Peyer's patch (tissue), 4 donors: ENCODE results near the gene CCR2. TPM values are rescaled to one million over a fixed set of nuclear protein-coding genes. Genes with fewer than 3 reads are reported as not detected.
A peak's percentile ranks its signal among the peaks of the same experiment; 100 is the strongest.

ENCODE experiments used
- DNase-seq, 3 donors: peaks; one replicate each; pipeline ENCODE4 v3.0.0-alpha.2; 2017 to 2019
- H3K27ac ChIP-seq, 4 donors: fragments of 200-600 bp; sonication (generic); one replicate each; pipeline ENCODE4 v1.5.1; 2016 to 2019
- H3K27me3 ChIP-seq, 2 donors: fragments of 200-600 bp; sonication (generic); one replicate each; pipeline ENCODE4 v1.5.1; 2019
- H3K36me3 ChIP-seq, 3 donors: fragments of 200-600 bp; sonication (generic); one replicate each; pipeline ENCODE4 v1.5.1; 2016 to 2019
- H3K4me1 ChIP-seq, 4 donors: fragments of 200-600 bp; sonication (generic); one replicate each; pipeline ENCODE4 v1.5.1; 2016 to 2019
- H3K4me3 ChIP-seq, 4 donors: fragments of 200-600 bp; sonication (generic); 1 replicate in 3 of 4; 2 replicates in 1 of 4; pipeline ENCODE4 v1.5.1; 2016 to 2019; ENCODE audit warnings: mild to moderate bottlenecking in 1 of 4
- H3K9me3 ChIP-seq, 4 donors: fragments of 200-600 bp; sonication (generic); one replicate each; pipeline ENCODE4 v1.5.1; 2016 to 2019; ENCODE audit warnings: mild to moderate bottlenecking in 1 of 4
- POLR2A ChIP-seq, 2 donors: fragments of 450-650 bp; IDR thresholded peaks; one replicate each; pipeline ENCODE4 v1.5.1; 2017; ENCODE audit warnings: antibody characterized with exemption in 2 of 2, mild to moderate bottlenecking in 2 of 2, moderate library complexity in 2 of 2
- total RNA-seq, 4 donors: library from RNA; depleted of rRNA; stranded (reverse); fragments of >200 nt; gene quantifications; one replicate each; pipeline ENCODE4 v1.1.0, GENCODE V29; 2016
- TF ChIP-seq, protein P1 (sequence below), 6 experiments: fragments of 450-650 bp in 4 of 6; fragments of 200-600 bp in 2 of 6; sonication (generic) in 1 of 6; IDR thresholded peaks; one replicate each; pipeline ENCODE4 v1.5.1; 2017 to 2019; ENCODE audit warnings: antibody characterized with exemption in 6 of 6, mild to moderate bottlenecking in 3 of 6, moderate library complexity in 1 of 6

The CCR2 gene
- total RNA-seq, 4 donors from 2014 or later, result 0.70 to 4.1 (median 0.80) TPM; not detected in 1

DNA sequence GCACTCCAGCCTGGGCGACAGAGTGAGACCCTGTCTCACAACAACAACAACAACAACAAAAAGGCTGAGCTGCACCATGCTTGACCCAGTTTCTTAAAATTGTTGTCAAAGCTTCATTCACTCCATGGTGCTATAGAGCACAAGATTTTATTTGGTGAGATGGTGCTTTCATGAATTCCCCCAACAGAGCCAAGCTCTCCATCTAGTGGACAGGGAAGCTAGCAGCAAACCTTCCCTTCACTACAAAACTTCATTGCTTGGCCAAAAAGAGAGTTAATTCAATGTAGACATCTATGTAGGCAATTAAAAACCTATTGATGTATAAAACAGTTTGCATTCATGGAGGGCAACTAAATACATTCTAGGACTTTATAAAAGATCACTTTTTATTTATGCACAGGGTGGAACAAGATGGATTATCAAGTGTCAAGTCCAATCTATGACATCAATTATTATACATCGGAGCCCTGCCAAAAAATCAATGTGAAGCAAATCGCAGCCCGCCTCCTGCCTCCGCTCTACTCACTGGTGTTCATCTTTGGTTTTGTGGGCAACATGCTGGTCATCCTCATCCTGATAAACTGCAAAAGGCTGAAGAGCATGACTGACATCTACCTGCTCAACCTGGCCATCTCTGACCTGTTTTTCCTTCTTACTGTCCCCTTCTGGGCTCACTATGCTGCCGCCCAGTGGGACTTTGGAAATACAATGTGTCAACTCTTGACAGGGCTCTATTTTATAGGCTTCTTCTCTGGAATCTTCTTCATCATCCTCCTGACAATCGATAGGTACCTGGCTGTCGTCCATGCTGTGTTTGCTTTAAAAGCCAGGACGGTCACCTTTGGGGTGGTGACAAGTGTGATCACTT lies 18.8 kb downstream of the CCR2 start:
- Histone ChIP-seq H3K36me3 (no peaks in the 10 kb centered on the region), H3K4me3 (peak overlapping the region in 2 of 4 donors; percentile 18 to 34), H3K9me3 (no peaks in the 10 kb centered on the region), H3K4me1 (no peaks in the 10 kb centered on the region), H3K27ac (peak overlapping the region in 2 of 4 donors; percentile 40 to 59), H3K27me3 (no peaks in the 10 kb centered on the region)
- no peak for DNase-seq
- TF ChIP-seq, protein P1, sequence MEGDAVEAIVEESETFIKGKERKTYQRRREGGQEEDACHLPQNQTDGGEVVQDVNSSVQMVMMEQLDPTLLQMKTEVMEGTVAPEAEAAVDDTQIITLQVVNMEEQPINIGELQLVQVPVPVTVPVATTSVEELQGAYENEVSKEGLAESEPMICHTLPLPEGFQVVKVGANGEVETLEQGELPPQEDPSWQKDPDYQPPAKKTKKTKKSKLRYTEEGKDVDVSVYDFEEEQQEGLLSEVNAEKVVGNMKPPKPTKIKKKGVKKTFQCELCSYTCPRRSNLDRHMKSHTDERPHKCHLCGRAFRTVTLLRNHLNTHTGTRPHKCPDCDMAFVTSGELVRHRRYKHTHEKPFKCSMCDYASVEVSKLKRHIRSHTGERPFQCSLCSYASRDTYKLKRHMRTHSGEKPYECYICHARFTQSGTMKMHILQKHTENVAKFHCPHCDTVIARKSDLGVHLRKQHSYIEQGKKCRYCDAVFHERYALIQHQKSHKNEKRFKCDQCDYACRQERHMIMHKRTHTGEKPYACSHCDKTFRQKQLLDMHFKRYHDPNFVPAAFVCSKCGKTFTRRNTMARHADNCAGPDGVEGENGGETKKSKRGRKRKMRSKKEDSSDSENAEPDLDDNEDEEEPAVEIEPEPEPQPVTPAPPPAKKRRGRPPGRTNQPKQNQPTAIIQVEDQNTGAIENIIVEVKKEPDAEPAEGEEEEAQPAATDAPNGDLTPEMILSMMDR (IDR thresholded peaks at IDR 0.05), result peak; percentile 20 to 60 (median 43)
- no peak for TF ChIP-seq POLR2A (IDR thresholded peaks at IDR 0.05)

DNA sequence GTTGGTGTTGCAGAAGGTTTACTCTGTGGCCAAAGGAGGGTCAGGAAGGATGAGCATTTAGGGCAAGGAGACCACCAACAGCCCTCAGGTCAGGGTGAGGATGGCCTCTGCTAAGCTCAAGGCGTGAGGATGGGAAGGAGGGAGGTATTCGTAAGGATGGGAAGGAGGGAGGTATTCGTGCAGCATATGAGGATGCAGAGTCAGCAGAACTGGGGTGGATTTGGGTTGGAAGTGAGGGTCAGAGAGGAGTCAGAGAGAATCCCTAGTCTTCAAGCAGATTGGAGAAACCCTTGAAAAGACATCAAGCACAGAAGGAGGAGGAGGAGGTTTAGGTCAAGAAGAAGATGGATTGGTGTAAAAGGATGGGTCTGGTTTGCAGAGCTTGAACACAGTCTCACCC lies 20.8 kb downstream of the CCR2 start:
- no peaks in the 10 kb centered on the region for H3K36me3 ChIP-seq
- peaks cover 0 to under 1% (median 0%) of the 10 kb centered on the region in 4 donors for H3K4me1 ChIP-seq
- H3K4me3 ChIP-seq, result no peak overlapping the region
- TF ChIP-seq, protein P1 (IDR thresholded peaks at IDR 0.05), result no peak
- no peak for TF ChIP-seq POLR2A (IDR thresholded peaks at IDR 0.05)
- H3K9me3 ChIP-seq, result no peaks in the 10 kb centered on the region
- peak overlapping the region in 1 of 4 donors; percentile 35 for H3K27ac ChIP-seq
- no peak for DNase-seq
- H3K27me3 ChIP-seq, result no peaks in the 10 kb centered on the region

DNA sequence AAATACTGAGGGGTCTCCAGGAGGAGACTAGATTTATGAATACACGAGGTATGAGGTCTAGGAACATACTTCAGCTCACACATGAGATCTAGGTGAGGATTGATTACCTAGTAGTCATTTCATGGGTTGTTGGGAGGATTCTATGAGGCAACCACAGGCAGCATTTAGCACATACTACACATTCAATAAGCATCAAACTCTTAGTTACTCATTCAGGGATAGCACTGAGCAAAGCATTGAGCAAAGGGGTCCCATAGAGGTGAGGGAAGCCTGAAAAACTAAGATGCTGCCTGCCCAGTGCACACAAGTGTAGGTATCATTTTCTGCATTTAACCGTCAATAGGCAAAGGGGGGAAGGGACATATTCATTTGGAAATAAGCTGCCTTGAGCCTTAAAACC lies 21.3 kb downstream of the CCR2 start:
- H3K4me3 ChIP-seq, result no peak overlapping the region
- H3K27ac ChIP-seq, result peak overlapping the region in 1 of 4 donors; percentile 35
- no peaks in the 10 kb centered on the region for H3K27me3 ChIP-seq
- H3K9me3 ChIP-seq, result no peaks in the 10 kb centered on the region
- TF ChIP-seq POLR2A (IDR thresholded peaks at IDR 0.05), result no peak
- TF ChIP-seq, protein P1 (IDR thresholded peaks at IDR 0.05), result no peak
- H3K36me3 ChIP-seq, result no peaks in the 10 kb centered on the region
- peaks cover 0 to 3% (median 0%) of the 10 kb centered on the region in 4 donors for H3K4me1 ChIP-seq
- no peak for DNase-seq

DNA sequence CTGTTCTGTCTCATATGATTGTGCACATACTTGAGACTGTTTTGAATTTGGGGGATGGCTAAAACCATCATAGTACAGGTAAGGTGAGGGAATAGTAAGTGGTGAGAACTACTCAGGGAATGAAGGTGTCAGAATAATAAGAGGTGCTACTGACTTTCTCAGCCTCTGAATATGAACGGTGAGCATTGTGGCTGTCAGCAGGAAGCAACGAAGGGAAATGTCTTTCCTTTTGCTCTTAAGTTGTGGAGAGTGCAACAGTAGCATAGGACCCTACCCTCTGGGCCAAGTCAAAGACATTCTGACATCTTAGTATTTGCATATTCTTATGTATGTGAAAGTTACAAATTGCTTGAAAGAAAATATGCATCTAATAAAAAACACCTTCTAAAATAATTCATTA lies 21.9 kb downstream of the CCR2 start:
- H3K9me3 ChIP-seq, result no peaks in the 10 kb centered on the region
- peak in 1 of 3 donors; percentile 39 for DNase-seq
- H3K4me1 ChIP-seq, result peaks cover 0 to 5% (median 4%) of the 10 kb centered on the region in 4 donors
- no peak overlapping the region for H3K27ac ChIP-seq
- no peaks in the 10 kb centered on the region for H3K27me3 ChIP-seq
- no peaks in the 10 kb centered on the region for H3K36me3 ChIP-seq
- no peak overlapping the region for H3K4me3 ChIP-seq
- TF ChIP-seq POLR2A (IDR thresholded peaks at IDR 0.05), result no peak

DNA sequence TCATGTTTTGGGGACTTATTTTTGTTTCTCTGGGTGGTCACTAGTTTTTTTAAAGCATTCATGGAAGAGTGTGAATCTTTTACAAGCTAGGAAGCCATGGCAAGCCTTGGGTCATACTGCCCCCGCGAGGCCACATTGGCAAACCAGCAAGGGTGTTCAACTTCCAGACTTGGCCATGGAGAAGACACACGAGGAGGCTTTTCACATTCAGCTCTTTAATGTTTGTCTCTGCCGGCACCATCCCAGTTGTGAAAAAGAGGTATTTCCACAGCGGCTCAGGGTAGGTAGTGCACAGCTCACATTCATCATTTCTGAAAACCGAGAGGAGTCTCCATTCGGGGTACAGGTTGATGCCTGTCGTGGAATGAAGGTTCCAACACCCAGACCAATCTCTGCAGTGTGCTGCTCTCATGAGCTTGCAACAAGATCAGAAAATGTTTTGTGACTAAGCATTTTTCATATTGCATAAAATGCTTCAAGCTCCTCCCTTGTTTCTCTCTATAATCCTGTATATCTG lies 24.6 kb downstream of the CCR2 start:
- Histone ChIP-seq H3K27me3 (no peaks in the 10 kb centered on the region), H3K36me3 (no peaks in the 10 kb centered on the region), H3K27ac (no peak overlapping the region), H3K9me3 (no peaks in the 10 kb centered on the region), H3K4me3 (no peak overlapping the region), H3K4me1 (peaks cover under 1 to 17% (median 14%) of the 10 kb centered on the region in 4 donors)
- no peak for TF ChIP-seq POLR2A (IDR thresholded peaks at IDR 0.05)
- TF ChIP-seq, protein P1 (IDR thresholded peaks at IDR 0.05), result peak; percentile 41 to 74 (median 67)
- peak; percentile 67 to 88 (median 74) for DNase-seq
